T-helper 1 cell treated with Interleukin-12 subunit alpha and Interleukin-12 subunit beta and Interleukin-4 antibody, amounts not matched to agents 30 μg/mL and 1 μg/mL, for 36 hours (primary cell): ENCODE results near the gene SAMD15.
"Not testable (repeated sequence)": the region's sequence is repeated elsewhere in the genome, so short reads cannot be mapped to it uniquely, and the experiment has no call there.

Source experiments
- H3K27ac Mint-ChIP-seq: one replicate; pipeline ENCODE4 v1.8.0; 2021; ENCODE audit warnings: mild to moderate bottlenecking, mixed read lengths
- H3K27me3 Mint-ChIP-seq: one replicate; pipeline ENCODE4 v1.8.0; 2021; ENCODE audit warnings: low read depth, mixed read lengths
- H3K36me3 Mint-ChIP-seq: one replicate; pipeline ENCODE4 v1.8.0; 2021; ENCODE audit warnings: low read depth, mixed read lengths
- H3K4me1 Mint-ChIP-seq: one replicate; pipeline ENCODE4 v1.8.0; 2021; ENCODE audit warnings: low read depth, mixed read lengths
- H3K4me3 Mint-ChIP-seq: one replicate; pipeline ENCODE4 v1.8.0; 2021; ENCODE audit warnings: mild to moderate bottlenecking, moderate library complexity, mixed read lengths
- H3K9me3 Mint-ChIP-seq: one replicate; pipeline ENCODE4 v1.8.0; 2021; ENCODE audit warnings: mixed read lengths

Gene SAMD15

GRCh38 chr14:77407158-77407557, 30.0 kb downstream of the SAMD15 start:
- H3K27ac Mint-ChIP-seq, result no peak overlapping the region
- no peaks in the 10 kb centered on the region for H3K27me3 Mint-ChIP-seq

GRCh38 chr14:77409131-77409533, 32.0 kb downstream of the SAMD15 start:
- H3K27me3 Mint-ChIP-seq, result no peaks in the 10 kb centered on the region
- no peaks in the 10 kb centered on the region for H3K36me3 Mint-ChIP-seq
- no peak overlapping the region for H3K27ac Mint-ChIP-seq
- no peaks in the 10 kb centered on the region for H3K9me3 Mint-ChIP-seq
- peaks cover 15% of the 10 kb centered on the region for H3K4me1 Mint-ChIP-seq
- no peak overlapping the region for H3K4me3 Mint-ChIP-seq

More at GRCh38 chr14:77407158-77407557, 30.0 kb downstream of the SAMD15 start:
- Mint-ChIP-seq H3K36me3 (no peaks in the 10 kb centered on the region), H3K9me3 (no peaks in the 10 kb centered on the region), H3K4me3 (peak overlapping the region; percentile 33), H3K4me1 (peaks cover 15% of the 10 kb centered on the region)

GRCh38 chr14:77415403-77416030, 38.3 kb downstream of the SAMD15 start:
- H3K9me3 Mint-ChIP-seq, result peaks cover 15% of the 10 kb centered on the region
- not testable (repeated sequence) for H3K27ac Mint-ChIP-seq, H3K4me1 Mint-ChIP-seq, H3K27me3 Mint-ChIP-seq, H3K4me3 Mint-ChIP-seq, H3K36me3 Mint-ChIP-seq

- peaks cover 16% of the 10 kb centered on the region for H3K9me3 Mint-ChIP-seq
- not testable (repeated sequence) for H3K4me1 Mint-ChIP-seq, H3K27ac Mint-ChIP-seq, H3K4me3 Mint-ChIP-seq, H3K36me3 Mint-ChIP-seq, H3K27me3 Mint-ChIP-seq
Measured at GRCh38 chr14:77416098-77416497, 38.9 kb downstream of the SAMD15 start.

GRCh38 chr14:77416836-77417235, 39.7 kb downstream of the SAMD15 start:
- Mint-ChIP-seq H3K36me3 (peaks cover 14% of the 10 kb centered on the region), H3K4me3 (no peak overlapping the region), H3K9me3 (peaks cover 16% of the 10 kb centered on the region), H3K4me1 (no peaks in the 10 kb centered on the region), H3K27ac (no peak overlapping the region), H3K27me3 (peaks cover 3% of the 10 kb centered on the region)

- Mint-ChIP-seq H3K4me1 (no peaks in the 10 kb centered on the region), H3K9me3 (peaks cover 16% of the 10 kb centered on the region), H3K4me3 (no peak overlapping the region), H3K27me3 (peaks cover 3% of the 10 kb centered on the region), H3K36me3 (peaks cover 35% of the 10 kb centered on the region), H3K27ac (no peak overlapping the region)
Measured at GRCh38 chr14:77421201-77421600, 44.0 kb downstream of the SAMD15 start.

- Mint-ChIP-seq H3K9me3 (peaks cover 16% of the 10 kb centered on the region), H3K27me3 (no peaks in the 10 kb centered on the region), H3K36me3 (peaks cover 49% of the 10 kb centered on the region), H3K27ac (no peak within 1 kb of the TSS), H3K4me1 (no peaks in the 10 kb centered on the region), H3K4me3 (no peak within 1 kb of the TSS)
Measured at GRCh38 chr14:77423423-77423822, 46.2 kb downstream of the SAMD15 start, which contains the start of gene NOXRED1. Gene NOXRED1 (minus strand): TSS chr14:77423523. CDS start chr14:77422889, 634 bp downstream.

GRCh38 chr14:77424862-77425261, 47.7 kb downstream of the SAMD15 start:
- Mint-ChIP-seq H3K4me1 (no peaks in the 10 kb centered on the region), H3K9me3 (peaks cover 7% of the 10 kb centered on the region), H3K4me3 (no peak overlapping the region), H3K27me3 (no peaks in the 10 kb centered on the region), H3K27ac (no peak overlapping the region), H3K36me3 (peaks cover 55% of the 10 kb centered on the region)

- Mint-ChIP-seq H3K4me3 (no peak overlapping the region), H3K36me3 (peaks cover 52% of the 10 kb centered on the region), H3K27me3 (no peaks in the 10 kb centered on the region), H3K27ac (no peak overlapping the region), H3K9me3 (no peaks in the 10 kb centered on the region), H3K4me1 (no peaks in the 10 kb centered on the region)
Measured at GRCh38 chr14:77426396-77426795, 49.2 kb downstream of the SAMD15 start.

- H3K4me3 Mint-ChIP-seq, result no peak overlapping the region
- no peak overlapping the region for H3K27ac Mint-ChIP-seq
- no peaks in the 10 kb centered on the region for H3K4me1 Mint-ChIP-seq
- no peaks in the 10 kb centered on the region for H3K27me3 Mint-ChIP-seq
- H3K36me3 Mint-ChIP-seq, result peaks cover 41% of the 10 kb centered on the region
- no peaks in the 10 kb centered on the region for H3K9me3 Mint-ChIP-seq
Measured at GRCh38 chr14:77436042-77436441, 58.9 kb downstream of the SAMD15 start.

GRCh38 chr14:77438596-77438995, 61.4 kb downstream of the SAMD15 start:
- Mint-ChIP-seq H3K27me3 (no peaks in the 10 kb centered on the region), H3K4me3 (no peak overlapping the region), H3K9me3 (no peaks in the 10 kb centered on the region), H3K36me3 (peaks cover 52% of the 10 kb centered on the region), H3K27ac (no peak overlapping the region), H3K4me1 (no peaks in the 10 kb centered on the region)

GRCh38 chr14:77439861-77440260, 62.7 kb downstream of the SAMD15 start:
- peaks cover 46% of the 10 kb centered on the region for H3K36me3 Mint-ChIP-seq
- H3K27ac Mint-ChIP-seq, result no peak overlapping the region

More at GRCh38 chr14:77439861-77440260, 62.7 kb downstream of the SAMD15 start:
- H3K4me1 Mint-ChIP-seq, result no peaks in the 10 kb centered on the region
- no peaks in the 10 kb centered on the region for H3K9me3 Mint-ChIP-seq
- H3K27me3 Mint-ChIP-seq, result no peaks in the 10 kb centered on the region
- H3K4me3 Mint-ChIP-seq, result no peak overlapping the region
